ENCODE data around the gene RABL2A.
"Not testable (repeated sequence)": the region's sequence is repeated elsewhere in the genome, so short reads cannot be mapped to it uniquely, and the experiment has no call there.

Gene RABL2A

DNA sequence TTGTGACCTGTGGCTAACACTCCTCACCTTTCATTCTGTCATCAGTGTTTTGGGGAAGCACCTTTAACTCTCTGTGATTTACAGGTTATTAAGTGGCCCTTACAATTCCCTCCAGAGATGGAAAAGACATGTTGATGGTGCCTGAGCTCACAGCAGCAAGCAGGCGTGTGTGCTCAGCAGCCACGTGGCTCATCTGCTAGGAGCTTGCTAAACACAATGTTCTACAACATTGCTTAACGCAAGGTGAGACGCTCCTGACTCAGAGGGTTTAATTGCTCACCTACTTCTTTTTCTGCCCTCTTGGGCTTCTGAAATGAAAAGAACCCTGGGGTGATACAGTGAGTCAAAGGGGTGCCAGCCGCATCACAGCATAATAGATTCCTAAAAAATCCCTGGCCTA lies 6.1 kb upstream of the RABL2A start:
- not testable (repeated sequence) for DNase-seq

DNA sequence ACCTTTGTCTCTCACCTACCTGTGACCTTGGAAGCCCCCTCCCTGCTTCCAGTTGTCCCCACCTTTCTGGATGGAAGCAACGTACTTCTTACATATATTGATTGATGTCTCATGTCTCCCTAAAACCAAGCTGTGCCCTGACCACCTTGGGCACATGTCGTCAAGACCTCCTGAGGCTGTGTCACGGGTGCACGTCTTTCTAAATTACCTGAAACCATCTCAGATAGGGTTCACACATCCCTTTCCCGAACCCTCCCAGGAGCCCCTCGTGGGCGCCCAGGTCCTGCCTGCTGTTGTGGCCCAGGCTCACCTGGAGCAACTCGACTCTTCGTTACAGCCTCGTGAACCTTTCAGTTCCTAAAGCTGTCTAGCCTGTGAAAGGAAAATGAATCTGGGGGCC lies 1.2 kb upstream of the RABL2A start:
- not testable (repeated sequence) for DNase-seq

DNA sequence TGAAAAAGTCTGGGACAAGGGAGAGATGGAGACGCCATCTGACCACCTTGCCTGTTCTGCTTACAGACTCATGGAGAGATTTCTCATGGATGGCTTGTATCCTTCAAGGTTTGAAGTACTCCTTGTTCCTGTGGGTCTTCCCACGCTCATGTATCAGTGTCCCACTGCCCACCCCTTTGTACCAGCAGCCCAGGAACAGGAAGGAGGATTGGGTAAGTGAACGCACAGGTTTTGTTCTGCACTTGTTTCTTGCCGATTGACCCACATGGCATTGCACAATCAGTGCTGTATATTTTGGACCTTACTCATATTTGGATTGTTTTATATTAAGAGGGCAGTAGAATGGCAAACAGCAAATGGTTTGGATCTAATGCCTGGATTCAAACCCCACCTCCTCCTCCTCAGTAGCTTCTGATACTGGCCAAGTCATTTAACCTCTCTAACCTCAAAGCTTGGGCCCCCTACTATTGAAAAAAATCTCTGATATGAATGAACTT lies 5.8 kb downstream of the RABL2A start:
- not testable (repeated sequence) for DNase-seq

DNA sequence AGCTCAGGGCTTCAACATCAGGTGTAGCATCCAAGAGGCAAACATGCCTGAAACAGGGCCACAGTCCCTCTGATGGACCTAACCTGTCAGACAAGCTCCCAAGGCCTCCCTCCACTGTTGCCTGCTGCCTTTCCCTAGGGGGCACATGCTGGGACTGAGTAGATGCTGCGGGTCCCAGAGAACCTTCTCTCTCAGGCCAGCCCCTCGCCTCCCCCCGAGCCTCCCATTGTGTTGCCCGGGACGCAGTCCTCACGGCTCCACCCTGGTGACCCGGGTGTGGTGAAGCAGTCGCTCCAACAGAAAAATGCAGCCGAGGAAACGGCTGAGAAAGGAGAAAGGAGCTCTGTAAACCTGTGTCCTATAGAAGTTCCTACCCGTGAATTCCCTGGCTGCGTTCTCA lies 8.3 kb downstream of the RABL2A start:
- not testable (repeated sequence) for DNase-seq

DNA sequence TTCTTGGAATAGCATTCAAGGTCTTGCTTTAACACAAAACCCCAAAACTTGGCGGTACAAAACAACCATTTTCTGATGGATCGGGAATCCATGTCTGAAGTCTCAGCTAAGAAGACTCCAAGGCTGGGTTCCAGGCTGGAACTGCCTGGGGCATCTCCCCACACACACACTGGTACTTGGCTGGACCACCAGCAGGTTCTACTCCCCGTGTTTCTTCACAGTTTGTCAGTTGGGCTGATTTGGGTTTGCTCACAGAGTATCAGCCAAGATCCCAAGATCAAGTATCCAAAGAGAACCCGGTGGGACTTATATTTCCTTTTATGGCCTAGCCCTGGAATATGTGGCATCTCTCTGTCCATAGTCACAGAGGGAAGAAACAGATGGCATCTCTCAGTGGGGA lies 9.2 kb downstream of the RABL2A start:
- not testable (repeated sequence) for DNase-seq

DNA sequence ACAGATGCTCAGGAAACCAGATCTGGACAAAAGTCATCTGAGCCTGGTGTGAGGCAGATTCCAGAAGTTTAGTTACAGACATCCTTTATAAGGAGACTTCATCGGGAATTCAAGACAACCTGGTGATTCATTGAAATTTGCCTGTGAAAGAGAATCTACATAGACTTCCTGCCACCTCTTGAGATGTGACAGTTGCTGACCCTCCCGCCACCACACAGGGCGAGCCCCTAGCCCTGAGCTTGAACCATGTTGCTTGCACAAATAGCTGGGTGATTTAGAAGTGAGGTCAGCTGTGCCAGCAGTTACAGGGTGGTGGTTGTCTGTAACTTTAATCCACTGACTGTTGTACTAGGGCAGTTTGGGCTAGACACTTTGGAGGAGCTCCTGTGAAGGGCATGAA lies 11.0 kb downstream of the RABL2A start:
- DNase-seq: not testable (repeated sequence)

DNA sequence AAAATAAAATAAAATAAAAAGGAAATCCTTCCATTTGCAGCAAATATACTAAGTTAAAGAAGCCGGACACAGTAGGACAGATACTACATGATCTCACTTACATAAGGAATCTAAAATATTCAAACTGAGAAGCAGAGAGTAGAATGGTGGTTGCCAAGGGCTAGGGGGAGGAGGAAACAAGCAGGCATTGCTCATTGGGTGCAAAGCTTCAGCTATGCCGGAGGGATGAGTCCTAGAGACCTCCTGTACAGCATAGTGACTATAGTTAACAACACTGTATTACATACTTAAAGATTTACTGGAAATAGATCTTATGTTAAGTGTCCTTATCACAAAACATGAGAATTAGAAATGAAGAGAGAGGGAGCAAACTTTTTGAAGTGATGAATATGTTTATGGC lies 19.2 kb downstream of the RABL2A start:
- not testable (repeated sequence) for DNase-seq

DNA sequence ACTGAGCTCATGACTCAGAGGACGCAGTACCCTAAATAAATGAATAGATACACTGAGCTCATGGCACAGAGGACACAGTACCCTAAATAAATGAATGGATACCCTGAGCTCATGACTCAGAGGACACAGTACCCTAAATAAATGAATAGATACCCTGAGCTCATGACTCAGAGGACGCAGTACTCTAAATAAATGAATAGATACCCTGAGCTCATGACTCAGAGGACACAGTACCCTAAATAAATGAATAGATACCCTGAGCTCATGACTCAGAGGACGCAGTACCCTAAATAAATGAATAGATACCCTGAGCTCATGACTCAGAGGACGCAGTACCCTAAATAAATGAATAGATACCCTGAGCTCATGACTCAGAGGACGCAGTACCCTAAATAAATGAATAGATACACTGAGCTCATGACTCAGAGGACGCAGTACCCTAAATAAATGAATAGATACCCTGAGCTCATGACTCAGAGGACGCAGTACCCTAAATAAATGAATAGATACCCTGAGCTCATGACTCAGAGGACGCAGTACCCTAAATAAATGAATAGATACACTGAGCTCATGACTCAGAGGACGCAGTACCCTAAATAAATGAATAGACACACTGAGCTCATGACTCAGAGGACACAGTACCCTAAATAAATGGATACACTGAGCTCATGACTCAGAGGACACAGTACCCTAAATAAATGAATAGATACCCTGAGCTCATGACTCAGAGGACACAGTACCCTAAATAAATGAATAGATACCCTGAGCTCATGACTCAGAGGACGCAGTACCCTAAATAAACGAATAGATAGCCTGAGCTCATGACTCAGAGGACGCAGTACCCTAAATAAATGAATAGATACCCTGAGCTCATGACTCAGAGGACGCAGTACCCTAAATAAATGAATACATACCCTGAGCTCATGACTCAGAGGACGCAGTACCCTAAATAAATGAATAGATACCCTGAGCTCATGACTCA lies 24.1 kb downstream of the RABL2A start:
- DNase-seq: not testable (repeated sequence)

DNA sequence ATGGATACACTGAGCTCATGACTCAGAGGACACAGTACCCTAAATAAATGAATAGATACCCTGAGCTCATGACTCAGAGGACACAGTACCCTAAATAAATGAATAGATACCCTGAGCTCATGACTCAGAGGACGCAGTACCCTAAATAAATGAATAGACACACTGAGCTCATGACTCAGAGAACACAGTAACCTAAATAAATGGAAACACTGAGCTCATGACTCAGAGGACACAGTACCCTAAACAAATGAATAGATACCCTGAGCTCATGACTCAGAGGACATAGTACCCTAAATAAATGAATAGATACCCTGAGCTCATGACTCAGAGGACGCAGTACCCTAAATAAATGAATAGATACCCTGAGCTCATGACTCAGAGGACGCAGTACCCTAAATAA lies 25.5 kb downstream of the RABL2A start:
- DNase-seq: not testable (repeated sequence)

DNA sequence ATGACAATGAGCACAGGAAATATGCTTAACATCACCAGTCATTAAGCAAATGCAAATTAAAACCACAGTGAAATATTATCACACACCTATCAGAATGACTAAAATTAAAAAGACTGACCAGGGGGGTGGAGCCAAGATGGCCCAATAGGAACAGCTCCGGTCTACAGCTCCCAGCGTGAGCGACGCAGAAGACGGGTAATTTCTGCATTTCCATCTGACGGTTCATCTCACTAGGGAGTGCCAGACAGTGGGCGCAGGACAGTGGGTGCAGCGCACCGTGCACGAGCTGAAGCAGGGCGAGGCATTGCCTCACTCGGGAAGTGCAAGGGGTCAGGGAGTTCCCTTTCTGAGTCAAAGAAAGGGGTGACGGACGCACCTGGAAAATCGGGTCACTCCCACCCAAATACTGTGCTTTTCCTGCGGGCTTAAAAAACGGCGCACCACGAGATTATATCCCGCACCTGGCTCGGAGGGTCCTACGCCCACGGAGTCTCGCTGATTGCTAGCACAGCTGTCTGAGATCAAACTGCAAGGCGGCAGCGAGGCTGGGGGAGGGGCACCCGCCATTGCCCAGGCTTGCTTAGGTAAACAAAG lies 29.1 kb downstream of the RABL2A start:
- not testable (repeated sequence) for DNase-seq

DNA sequence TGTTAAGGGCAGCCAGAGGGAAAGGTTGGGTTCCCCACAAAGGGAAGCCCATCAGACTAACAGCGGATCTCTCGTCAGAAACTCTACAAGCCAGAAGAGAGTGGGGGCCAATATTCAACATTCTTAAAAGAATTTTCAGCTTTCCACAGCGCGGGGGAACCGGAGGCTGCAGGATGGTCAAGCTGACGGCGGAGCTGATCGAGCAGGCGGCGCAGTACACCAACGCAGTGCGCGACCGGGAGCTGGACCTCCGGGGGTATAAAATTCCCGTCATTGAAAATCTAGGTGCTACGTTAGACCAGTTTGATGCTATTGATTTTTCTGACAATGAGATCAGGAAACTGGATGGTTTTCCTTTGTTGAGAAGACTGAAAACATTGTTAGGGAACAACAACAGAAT lies 30.7 kb downstream of the RABL2A start:
- DNase-seq: not testable (repeated sequence)

DNA sequence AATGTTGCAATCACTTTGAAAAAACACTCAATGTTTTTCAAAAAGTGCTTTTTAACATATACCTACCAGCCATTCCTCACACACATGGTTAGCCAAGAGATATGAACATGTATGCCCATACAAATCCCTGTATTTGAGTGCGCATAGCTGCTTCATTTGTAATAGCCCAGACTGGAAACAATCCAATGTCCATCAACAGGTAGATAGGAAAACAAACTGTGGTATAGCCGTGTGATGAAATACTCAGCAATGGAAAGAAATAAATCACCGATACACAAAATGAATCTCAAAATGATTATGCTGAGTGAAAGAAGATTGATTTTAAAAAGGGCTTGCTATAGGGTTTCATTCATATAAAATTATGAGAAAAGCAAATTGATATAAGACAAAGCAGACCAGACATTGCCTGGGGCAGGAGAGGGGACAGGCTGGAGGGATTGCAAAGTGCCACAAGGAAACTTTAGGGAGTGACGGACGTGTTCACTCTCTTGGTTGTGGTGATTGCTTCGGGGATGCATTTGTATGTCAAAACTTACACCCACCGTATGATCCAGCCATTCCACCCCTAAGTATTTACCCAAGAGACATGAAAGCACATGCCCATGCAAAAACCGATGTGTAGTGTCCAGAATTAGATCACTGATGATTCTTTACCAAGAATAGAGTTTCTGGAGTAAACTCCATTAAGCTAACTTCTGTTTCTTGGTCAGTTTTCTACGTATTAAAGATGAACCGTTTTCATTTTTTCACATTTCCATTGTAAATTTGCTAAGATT lies 36.4 kb downstream of the RABL2A start:
- DNase-seq: not testable (repeated sequence)

DNA sequence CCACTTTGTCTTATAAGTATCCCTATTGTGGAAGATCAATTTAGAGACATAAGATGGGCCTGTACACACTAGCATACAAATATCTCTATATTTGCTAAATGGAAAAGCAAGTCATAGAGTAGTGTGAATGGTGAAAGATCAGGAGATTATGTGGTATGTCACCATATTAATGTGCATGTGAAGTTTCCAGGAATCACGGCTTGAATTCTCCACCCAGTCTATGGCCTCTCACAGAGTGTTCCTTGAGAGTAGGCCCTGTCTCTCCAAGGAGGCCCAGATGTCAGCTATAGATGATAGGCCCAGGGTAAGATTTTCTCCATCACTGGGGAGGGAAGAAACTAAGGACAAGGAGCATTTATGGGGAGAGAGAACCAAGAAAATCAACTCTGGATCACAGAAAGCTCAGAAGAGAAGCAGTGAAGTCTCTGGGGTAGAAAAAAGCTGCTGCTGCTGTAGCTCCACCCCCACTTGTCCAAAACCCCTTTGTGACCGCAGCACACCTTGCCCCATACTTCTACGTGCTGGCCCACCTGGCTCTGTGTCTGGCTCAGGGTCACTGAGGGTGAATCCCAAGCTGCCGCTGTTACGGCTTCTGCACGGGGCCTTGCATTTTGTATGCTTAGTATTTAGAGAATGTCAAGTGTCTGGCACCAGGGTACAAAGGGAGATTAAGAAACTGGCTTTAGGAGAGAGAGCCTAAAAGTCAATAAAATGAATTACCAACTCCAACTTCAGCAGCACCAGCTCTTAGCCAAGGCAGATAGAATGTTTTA lies 37.9 kb downstream of the RABL2A start:
- not testable (repeated sequence) for DNase-seq

DNA sequence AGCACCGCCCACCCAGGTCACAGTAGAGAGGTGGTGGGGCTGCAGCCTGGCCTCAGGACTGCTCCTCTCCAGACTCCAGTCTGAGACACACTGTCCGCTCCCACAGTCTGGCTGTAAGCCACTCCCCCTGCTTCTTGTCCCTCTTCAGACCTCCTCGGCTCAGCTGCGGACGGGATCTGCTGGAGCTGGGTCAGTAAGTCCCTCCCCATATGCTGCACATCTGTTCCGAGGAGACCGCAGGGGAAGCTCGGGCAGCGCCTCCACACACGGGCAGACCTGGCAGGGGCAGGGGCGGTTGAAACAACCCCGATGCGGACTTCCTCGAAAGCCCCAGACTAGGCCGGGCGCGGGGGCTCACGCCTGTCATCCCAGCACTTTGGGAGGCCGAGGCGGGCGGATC lies 41.9 kb downstream of the RABL2A start:
- peak; percentile 89 to 96 for DNase-seq

DNA sequence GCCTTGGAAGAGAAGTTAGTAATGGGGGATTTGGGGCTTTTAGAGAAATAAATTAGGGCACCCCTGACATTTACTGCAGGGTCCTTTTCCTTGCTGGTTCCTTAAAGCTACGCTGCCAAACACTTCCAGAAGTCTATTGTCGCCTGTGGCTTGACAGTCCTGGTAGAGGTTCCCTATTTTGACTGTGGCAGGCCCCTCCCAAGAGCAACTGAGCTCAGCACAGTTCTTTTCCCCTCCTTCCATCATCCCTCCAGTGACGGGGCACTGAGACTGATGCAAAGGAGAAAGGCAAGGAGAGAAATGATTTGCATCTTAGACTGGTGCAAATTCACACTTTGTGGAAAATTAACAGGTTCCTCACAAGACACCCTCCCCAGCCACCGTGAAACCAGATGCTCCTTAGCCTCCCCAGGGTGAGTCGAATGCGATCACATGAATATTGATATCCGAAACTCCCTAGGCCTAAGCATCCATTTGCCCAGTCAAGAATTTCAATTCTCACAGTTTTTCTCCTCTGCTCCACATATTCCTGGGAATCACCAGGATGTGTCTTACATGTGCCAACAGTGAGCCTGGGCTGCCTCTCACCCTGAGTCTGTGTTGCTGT lies 45.4 kb downstream of the RABL2A start:
- DNase-seq: peak in 1 of 2 experiments; percentile 3

DNA sequence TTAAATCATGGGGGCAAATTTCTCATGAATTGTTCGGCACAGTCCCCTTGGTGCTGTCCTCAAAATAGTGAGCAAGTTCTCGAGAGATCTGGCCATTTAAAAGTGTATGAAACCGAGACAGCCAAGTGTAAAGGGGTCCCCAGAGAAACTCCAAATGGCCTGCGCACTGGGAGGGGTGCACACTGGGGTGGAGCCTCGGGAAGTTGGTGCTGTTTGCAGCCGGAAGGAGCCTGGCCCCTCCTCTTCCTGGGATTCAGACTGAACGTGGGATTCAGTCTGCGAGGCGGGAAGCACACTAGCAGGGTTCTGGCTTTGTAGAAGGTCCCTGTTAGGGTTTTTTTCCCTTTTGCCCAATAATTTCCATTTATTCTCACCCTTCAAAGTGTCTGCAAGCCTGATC lies 48.8 kb downstream of the RABL2A start:
- no peak for DNase-seq

DNA sequence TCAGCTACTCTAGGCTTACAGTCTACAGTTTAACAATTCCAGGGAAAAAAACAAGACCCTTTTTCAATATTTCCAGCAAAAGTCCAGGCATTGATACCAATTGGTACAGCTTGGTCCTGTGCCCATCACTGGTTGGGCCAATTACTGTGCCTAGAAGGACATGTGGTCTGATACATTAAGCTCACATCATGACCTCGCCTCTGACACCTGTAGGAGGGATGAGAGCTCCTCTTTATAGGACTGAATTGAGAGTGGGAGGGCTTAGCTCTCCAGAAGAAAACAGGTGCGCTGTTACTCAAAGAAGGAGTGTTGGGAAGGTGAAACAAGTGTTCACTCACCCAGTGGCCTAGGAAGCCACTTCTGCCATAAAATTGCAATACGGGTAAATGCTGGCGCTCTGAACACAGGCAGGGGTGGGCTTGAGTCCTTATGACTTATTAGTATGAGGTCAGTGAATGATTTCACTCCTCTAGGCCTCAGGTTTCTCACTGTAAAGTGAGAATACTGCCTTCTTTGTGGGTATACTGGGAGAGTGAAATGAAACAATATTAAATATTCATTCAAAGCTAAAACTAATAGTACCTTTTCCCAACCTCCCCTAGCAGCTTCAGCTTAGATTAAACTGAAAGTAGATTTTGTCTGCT lies 49.7 kb downstream of the RABL2A start:
- DNase-seq: no peak

DNA sequence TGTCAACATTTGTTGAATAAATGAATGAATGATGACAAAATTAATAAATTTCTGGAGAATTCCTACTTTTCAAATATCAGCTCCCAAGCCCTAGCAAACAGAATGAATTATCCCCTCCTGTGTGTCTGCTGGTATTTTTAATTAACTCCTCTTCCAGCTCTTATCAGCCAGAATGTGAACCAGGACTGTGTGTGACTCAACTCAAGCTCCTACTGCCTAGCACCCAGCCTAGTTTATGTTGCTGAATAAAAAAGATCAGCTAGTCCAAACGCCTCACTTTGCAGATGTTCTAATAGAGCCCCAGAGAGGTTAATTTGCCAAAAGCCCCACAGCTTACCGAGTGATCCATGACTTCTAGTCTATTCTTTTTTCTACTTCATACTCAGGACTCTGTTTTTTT lies 50.3 kb downstream of the RABL2A start:
- DNase-seq: no peak

DNA sequence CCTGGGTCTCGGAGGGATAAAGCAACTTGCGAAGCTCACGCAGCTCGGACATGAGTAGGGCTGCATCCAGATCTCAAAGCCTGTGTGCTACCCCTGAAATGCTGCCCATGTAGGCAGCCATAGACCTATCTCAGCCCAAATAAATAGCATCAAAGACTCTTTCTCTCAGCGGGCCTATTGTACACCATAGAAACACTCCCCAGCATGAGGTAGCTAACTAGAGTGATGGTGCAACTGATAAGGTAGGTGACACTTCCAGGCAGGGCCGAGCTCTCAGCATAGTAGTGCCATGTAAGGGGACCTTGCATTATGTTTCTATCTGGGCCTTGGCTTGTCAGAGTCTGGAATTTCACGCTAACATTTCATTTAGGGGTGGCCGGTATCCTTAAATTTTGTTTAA lies 52.4 kb downstream of the RABL2A start:
- DNase-seq: no peak

DNA sequence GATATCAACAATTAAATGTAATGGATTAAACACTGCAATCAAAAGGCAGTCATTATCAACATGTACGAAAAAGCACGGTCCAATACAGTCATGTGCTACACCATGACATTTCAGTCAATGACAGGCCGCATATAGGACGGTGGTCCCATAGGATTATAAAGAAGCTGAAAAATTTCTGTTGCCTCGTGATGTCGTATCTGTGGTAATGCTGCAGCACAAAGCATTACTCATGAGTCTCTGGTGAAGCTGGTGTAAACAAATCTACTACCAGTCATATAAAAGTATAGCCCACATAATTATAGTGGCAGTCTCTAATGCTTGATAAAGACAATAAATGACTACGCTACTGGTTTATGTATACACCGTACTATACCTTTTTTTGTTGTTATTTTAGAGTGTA lies 58.4 kb downstream of the RABL2A start:
- no peak for DNase-seq

DNA sequence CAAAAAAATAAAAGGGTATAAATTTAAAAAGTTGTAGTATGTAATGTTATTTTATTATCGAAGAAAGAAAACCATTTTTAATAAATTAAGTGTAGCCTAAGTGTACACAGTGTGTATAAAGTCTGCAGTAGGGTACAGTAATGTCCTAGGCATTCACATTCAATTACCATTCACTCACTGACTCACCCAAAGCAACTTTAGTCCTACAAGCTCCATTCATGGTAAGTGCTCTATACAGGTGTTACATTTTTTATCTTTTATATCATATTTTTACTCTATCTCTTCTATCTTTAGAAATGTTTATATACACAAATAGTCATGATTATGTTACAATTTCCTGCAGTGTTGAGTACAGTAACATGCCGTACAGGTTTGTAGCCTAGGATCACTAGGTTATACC lies 59.5 kb downstream of the RABL2A start:
- no peak for DNase-seq

All from NCI-H524 (cell line).